Measurements from ENCODE around the gene HORMAD2.

Gene HORMAD2

DNA sequence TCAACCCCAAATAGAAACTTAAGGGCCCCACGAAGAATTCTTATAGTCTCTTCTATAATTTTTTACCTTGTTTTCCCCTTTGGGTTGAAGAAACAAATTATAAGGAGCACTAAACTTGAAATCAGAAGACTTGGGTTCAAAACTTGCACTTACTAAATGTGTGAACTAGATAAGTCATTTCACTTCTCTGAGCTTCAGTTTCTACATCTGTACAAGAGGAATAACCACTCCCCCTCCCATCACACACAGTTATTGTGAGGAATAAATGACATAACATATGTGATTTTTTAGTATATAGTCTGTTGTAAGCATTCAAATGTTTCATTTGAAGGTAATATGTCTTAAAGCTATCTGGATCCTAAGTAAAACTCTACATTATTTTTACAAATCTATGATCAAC, 87.5 kb downstream of the HORMAD2 start:
- no peak for DNase-seq (ENCODE audit: low read depth in 2 of 2)

DNA sequence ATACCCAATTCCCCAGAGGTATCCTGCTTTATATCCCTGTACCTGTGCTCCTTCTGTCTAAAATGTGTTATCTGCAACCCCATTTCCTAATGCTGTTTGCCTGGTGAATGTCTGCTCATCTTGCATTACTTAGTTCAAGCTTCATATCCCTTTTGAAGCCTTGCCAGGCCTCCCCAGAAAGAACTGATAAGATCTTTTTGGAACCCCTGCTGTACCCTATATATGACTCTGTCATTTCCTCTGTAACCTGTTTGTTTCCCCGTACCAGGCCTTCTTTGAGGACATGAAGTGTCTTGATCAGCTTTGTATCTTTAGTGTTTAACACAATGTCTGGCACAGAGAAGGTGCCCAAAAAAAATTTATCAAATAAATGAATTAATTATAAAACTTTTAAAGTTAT, 88.7 kb downstream of the HORMAD2 start:
- DNase-seq (ENCODE audit: low read depth in 2 of 2), result no peak

DNA sequence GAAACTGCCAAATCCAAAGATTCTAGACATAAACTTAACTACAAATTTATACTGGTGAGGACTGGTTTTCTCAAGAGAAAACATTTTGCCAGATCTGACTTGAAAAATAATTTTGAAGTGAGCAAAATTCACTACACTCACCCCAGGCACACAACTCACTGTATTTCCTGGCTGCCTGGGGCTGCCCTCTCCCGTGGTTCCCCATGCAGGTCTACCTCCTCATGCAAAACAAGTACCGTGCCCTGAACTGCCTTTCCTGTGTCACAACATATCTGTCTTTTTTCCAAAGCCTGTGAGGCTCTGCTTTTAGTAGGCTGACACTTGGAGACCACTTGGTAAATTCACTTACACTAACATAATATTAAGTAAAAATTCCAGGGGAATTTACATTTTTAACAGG, 89.9 kb downstream of the HORMAD2 start:
- DNase-seq (ENCODE audit: low read depth in 2 of 2), result no peak

DNA sequence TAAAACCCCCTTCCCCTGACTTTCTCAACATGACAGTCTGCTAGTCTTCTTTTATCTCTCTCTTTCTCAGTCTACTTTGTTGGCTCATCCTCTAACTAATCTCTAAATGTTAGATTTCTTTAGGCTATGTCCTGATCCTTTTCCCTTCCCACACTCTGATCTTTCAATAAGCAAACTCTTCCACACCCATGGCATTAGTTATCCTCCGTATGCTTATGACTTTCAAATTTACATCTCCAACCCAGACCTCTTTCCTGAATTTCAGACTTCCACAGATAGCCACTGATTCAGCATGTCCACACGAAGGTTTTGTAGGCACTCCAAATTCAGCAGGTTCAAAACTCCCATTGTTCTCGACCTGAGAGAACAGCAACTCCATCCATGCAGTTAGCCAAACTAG, 90.7 kb downstream of the HORMAD2 start:
- no peak for DNase-seq (ENCODE audit: low read depth in 2 of 2)

DNA sequence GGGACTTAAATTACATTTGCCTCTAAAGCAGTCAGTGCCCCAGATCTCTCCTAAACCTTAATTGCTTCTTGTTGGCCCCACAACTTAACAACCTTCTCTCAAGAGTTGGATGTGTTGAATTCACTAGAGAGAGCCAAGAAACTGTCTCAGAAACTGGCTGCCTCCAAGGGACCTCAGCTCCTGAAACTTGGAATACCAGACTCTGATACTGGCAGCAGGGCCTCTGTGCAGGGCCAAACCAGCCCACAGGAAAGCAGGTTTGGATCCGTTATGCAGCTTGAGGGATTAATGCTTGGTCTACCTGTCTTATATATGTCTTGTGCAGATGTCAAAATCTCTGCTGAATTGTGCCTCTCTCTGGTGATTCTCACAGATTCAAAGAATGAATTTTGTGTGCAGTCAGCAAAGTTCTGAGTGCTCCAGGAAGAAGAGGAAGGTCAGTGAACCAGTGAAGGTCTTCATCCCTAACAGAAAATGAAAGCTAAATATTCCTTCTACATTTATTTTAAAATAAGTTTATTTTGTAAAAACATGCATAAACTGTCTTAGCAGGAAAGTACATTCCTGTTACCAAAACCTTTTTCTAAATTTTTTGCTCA, 95.5 kb downstream of the HORMAD2 start:
- no peak for DNase-seq (ENCODE audit: low read depth in 2 of 2)

DNA sequence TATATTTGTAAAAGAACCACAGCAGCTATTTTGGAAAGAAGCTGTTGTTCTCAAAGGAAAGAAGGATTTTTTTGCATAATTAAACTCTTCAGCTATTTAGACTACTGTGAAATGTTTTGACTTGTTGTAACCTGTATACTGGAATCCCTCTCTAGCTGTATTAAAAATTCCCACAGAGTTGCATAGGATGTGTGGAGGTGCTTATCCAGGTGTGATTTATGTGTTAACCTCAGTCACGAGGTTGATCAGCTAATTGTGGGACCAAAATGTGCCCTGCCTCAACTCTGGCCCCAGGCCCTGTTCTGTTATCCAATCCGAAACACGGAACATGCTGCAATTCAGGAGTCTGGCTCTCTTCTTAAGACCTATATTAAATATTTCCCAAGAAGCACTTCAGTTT, 96.2 kb downstream of the HORMAD2 start:
- no peak for DNase-seq (ENCODE audit: low read depth in 2 of 2)

DNA sequence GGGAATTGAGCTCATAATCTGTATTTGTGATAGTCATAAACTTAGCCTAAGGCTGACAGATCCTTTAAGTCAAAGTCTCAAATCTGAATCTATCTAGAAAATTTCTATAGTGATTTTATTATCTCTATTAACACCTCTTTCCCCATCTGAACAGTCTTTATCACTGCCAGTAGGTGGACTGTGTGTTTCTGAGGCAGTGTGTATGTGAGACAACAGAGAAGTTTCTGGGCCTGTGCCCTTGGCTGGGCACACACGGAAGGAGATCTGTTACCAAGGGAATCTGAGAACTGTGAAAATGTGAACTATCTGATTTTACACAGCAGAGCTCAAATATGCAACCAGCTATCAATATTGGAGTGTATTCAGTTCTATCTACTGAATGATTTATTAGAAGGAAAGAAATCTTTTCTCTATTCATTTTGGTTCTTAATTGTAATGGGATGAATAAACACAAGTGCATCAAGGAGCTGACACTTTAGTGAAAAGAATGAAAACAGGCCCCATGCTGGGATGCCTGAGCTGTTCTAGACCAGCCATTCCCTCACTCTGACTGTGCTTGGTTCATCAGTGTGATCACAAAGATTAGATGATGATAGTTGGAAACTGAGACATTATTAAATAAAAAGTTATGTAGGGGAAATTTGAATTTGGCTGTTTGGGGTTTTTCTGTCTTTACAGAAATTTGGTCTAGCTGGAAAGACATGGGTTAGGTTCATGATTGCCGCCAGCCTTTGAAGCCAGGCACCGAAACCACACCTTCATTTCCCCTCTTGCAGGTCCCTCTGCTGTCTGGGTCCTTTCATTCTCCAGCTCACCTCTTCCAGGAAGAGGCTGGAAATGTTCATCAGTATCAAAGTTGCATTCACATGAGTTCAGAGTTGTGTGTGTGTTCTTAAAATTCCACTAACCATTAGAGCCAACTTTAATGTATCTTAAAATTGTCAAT, 98.2 kb downstream of the HORMAD2 start:
- DNase-seq (ENCODE audit: low read depth in 2 of 2), result no peak

DNA sequence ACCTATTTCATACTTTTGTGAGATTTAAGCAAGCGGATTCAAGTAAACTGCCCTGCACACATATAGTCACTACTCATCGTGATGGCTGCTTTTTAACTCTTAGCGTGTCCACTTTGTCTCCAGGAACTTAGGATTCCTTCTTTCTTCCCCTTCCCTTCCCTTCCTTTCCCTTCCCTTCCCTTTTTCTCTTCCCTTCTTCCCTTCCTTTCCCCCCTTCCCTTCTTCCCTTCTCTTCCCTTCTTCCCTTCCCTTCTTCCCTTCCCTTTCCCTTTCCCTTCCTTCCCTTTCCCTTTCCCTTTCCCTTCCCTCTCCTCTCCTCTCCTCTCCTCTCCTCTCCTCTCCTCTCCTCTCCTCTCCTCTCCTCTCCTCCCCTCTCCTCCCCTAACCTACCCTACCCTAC, 100.4 kb downstream of the HORMAD2 start:
- no peak for DNase-seq (ENCODE audit: low read depth in 2 of 2)

DNA sequence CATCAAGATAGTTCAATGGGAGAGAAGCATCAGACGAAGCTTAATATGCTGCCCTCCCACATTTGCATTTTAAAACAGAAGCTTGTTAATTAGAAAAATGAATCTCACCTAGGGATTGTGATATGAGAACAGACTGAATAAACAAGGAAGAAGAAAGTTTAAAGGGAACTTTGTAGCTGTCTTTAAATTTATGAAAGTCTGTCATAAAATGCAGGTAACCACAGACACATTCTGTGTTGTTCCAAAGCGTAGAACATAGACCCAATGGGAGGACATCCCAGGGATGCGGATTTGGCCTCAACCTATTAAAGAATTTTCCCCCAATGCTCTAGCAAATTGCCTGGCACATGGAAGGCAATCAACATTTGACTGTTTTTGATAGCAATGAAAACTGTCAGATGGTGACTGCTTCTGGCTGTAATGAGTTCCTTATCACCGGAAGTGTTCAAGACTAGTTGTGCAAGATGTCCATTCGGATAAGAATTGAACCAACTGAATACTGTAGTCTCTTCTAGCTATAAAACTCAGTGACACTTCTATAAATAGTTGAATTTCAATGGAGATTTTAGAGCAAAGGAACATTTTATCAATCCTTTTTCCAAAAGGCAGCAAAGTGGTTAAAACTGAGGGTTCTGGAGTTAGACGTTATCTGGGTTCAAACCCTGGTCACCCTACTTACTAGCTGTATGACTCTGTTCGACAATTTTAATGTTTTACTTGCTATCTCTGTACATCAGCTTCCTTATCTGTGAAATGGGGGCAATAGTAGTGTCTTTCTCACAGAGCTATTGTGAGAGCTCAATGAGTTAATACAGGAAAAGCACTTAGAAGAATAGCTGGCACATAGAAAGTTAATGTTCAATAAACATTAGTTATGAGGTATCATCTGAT, 101.4 kb downstream of the HORMAD2 start:
- DNase-seq (ENCODE audit: low read depth in 2 of 2), result no peak

DNA sequence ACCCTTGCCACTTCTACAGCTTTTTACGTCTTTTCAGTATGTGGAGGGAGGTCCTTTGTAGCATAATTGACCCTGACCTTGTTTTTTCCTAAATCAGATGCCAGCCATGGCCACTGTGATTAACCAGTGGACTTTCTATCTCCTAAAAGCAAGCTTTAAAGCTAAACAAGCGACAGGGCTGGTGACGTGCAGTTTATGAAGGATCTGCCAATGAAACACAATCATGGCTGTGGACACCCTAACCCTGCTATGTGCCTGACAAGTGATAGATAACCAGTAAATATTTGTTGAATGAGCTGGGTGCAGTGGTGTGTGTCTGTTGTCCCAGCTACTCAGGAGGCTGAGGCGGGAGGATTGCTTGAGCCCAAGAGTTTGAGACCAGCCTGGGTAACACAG, 102.1 kb downstream of the HORMAD2 start:
- no peak for DNase-seq (ENCODE audit: low read depth in 2 of 2)

DNA sequence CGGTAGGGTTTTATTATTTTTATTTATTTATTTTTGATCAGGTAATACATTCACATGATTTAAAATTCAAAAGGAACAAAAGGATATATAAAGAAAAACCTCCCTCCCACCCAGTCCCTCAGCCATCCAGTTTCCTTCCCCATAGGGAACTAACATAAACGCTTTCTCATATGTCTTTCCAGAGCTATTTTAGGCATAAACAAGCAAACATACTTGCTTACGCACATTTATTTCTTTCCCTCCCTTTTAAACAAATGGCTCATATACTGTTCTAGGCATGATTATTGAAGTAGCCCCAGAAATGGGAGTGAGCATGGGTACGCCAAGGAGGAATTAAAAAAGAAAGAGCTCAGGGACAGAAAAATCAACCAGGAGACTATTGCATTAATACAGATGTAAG, 102.6 kb downstream of the HORMAD2 start:
- DNase-seq (ENCODE audit: low read depth in 2 of 2), result no peak

DNA sequence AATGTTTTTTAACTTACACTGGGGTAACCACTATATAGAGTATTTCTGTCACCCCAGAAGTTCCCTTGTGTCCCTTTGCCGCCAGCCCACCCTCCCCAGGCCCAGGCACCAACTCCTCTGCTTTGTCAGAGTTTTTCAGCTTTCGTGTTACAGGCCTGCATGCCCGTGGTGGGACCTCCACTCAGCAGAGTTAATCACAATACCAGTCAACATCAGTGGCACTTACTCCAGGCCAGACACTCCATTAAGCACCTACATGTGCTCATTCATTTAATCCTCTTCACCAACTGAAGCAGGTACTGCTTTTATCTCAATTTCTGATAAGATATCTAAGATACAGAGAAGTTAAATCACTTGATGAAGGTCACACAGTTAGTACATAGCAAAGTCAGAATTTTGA, 103.0 kb downstream of the HORMAD2 start:
- DNase-seq (ENCODE audit: low read depth in 2 of 2), result no peak

DNA sequence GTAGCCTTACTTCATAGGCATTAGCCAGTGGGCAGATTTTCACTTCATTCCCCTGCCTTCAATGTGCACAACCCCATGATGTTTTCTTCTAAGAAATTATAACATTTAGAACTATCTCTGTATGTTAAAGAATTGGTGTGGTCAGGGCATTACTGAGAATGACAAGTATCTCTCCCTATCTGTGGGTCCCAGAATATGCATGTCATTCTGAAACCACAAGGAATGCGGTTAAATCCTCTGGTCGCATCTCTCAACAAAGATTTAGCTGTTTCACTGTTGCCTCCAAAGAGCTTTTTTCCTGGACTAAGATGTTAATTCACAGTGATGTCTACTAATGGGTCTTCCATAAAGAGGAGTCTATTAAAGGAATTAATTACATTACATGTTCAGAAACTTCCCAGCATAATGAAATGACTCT, 103.6 kb downstream of the HORMAD2 start:
- no peak for DNase-seq (ENCODE audit: low read depth in 2 of 2)

DNA sequence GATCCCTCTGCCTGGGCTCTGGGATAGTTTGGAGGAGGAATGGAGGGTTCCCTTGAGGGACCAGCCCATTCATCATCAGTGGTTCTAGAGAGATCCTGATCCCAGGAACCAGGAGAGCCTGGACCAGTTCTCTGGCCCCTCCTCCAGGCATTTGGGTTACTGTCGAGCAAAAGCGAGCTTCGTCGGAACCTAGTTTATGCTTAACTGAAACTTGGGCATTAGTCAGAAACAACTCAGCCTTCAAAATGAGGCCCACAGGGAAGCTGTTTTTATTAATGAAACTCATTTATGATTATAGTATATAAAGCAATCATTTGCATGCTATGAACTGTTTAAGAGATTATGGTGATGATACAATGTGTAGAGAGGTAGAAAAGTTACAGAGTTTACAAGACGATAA, 104.9 kb downstream of the HORMAD2 start:
- DNase-seq (ENCODE audit: low read depth in 2 of 2), result no peak

DNA sequence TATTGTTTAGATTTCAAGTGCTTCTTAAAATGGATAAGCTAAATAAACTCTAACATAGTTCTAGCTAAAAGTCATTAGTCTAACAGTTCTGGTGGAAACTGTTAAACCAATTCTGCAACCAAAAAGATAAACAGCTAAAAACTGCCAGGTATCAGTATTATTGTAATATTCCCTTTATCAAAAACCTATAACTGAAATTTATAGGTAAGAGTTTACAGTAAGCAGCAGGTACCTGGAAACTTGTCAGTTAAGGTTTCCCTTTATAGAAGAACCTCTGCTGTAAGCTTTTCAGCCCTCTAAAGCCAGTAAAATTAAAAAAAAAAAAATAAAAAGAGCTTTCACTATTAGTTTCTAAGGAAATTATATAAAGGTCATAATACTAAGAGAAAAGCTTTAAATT, 105.3 kb downstream of the HORMAD2 start:
- no peak for DNase-seq (ENCODE audit: low read depth in 2 of 2)

DNA sequence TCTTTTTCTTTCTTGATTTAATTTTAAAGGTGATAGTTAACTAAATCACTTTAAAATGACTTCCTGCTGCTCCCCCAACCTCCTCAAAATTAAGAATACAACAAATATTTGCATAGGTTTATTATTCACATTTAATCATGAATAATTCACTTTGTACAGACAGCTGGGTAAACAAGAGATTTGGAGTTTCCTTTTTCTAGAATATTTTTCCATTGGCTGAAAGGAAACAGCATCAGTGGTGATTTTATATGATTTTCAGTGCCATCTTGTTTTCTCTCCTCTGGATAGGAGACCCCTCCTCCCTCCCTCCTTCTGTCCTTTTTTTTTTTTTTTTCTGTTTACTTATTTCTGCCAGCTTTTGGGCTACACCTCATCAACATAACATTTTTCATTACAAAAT, 105.8 kb downstream of the HORMAD2 start:
- no peak for DNase-seq (ENCODE audit: low read depth in 2 of 2)

DNA sequence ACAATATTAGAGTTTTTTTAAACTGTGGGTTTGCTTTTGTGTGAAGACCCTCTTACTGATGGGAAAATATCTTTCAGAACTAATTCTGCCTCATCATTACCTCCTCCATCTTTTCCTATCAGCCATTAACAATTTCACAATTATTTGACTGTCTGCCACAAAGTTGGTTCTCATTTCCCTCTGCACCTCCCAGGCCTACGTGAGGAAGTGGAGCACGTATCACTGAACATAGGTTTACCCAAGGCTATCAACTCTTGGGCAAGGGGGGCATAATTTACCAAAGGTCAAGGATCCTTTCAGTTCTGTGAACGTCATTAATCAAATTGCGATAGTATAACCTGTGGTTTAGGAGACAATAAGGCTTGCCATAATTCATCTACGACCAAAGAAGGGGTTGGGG, 106.2 kb downstream of the HORMAD2 start:
- no peak for DNase-seq (ENCODE audit: low read depth in 2 of 2)

DNA sequence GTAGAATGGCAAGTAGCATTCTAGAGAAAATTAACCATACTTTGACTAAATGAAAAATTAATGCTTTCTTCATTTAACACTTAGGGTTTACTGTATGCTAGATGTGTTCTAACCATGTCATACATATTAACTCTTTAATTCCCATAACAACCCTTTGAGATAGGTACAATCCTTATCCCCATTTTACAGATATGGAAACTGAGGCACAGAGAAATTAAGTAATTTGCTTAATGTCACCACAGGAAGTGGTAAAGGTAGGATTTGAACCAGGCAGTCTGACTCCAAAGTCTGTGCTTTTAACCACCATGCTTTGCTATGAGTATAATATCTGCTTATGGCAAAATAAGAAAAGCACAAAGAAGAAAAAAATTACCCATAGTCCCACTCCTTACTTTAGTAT, 106.8 kb downstream of the HORMAD2 start:
- no peak for DNase-seq (ENCODE audit: low read depth in 2 of 2)

DNA sequence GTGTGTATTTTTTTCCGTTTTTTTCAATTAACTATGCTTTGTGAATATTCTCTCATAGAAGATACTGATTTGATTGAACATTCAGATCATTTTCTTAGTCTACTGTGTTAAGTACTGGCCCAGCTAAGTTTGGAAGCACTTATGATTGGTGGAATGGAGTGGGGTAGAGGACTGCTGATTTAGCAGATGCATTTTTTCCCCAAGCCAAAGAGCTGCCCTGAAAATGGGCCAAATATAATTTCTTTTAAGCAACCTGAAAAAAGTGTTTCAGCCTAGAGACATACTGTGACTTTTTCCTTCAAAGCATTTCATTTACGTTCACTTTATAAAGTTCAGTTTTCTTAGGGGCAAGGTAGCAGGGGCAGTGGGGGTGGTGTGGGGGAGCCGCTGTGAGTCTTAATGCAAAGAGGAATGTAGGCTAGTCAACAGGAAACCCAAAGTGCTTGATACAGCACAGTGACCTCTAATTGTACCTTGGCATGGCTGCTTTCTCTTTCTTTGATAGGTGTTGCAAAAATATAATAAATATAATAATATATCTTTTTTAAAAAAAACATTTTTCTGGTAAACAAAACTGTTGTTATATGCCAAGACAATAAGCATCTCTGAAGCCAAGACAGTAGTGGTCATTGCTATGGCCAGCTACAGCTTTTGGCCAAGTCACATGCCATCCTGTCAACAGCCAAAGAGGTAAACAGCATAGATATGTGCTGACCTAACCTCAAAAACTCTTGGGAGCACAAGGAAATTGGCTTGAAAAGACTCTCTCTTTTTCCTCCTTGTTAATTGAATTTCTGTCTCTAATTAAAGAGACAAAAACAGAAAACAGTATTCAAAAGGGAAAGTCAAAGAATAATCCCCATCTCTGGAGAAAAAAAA, 107.5 kb downstream of the HORMAD2 start:
- no peak for DNase-seq (ENCODE audit: low read depth in 2 of 2)

DNA sequence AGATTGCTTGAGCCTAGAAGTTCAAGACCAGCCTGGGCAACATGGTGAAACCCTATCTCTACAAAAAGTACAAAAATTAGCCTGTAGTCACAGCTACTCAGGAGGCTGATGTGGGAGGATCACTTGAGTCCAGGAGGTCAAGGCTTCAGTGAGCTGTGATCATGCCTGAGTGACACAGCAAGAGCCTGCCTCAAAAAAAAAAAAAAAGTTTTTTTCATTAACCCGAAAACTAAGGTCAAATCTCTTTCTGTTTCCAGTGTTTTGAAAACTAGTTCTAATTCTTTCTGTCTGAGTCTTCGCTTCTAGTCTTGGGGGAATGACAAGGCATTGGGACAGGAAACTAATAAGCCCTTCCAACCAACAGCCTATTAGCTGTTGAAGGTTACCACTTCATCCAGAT, 108.6 kb downstream of the HORMAD2 start:
- DNase-seq (ENCODE audit: low read depth in 2 of 2), result no peak

DNA sequence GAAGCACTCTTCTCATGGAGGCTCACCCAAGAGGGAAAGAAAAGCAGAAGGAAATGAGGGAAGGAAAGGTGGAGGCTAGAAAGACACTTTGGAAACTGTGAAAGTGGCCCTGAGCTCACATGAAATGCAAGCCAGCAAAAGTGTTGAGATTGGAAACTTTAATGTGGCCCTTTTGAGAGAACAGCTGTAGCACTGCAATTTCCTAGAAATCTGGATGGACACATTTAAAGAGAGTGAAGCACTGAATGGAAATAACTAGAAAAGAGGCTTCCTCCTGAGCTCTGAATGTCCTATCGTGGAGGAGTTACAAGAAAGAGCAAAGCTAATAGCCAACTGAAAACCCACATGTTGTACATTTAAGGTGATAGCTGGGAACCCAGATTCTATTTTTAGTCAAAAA, 110.3 kb downstream of the HORMAD2 start:
- DNase-seq (ENCODE audit: low read depth in 2 of 2), result no peak
